GM19025 (cell line): ENCODE data around the gene TEX51.

Source experiments
- ATAC-seq: cut with Tn5 transposase; IDR thresholded peaks from one replicate; pipeline ENCODE4 v1.9.1; 2021; ENCODE audit warnings: mild to moderate bottlenecking, low read depth, moderate library complexity; ENCODE audit not compliant: unreplicated experiment

TEX51 gene

GRCh38 chr2:126890551-126891450 is 7.9 kb upstream of the TEX51 start:
- ATAC-seq, result no peak

- ATAC-seq, result no peak
Observed at GRCh38 chr2:126891681-126892500, 6.8 kb upstream of the TEX51 start.

GRCh38 chr2:126893153-126893552 is 5.5 kb upstream of the TEX51 start:
- no peak for ATAC-seq

GRCh38 chr2:126893606-126894005 is 5.1 kb upstream of the TEX51 start:
- ATAC-seq, result no peak

GRCh38 chr2:126894082-126894481 is 4.6 kb upstream of the TEX51 start:
- no peak for ATAC-seq

GRCh38 chr2:126894585-126895182 is 4.0 kb upstream of the TEX51 start:
- no peak for ATAC-seq

- no peak for ATAC-seq
Observed at GRCh38 chr2:126895336-126895735, 3.4 kb upstream of the TEX51 start.

GRCh38 chr2:126896471-126896870 is 2.2 kb upstream of the TEX51 start:
- ATAC-seq, result no peak

- ATAC-seq, result no peak
Observed at GRCh38 chr2:126899616-126900185, 1.0 kb downstream of the TEX51 start.

- no peak for ATAC-seq
Observed at GRCh38 chr2:126900646-126901319, 2.1 kb downstream of the TEX51 start.

GRCh38 chr2:126901459-126901858 is 2.8 kb downstream of the TEX51 start:
- no peak for ATAC-seq

- no peak for ATAC-seq
Observed at GRCh38 chr2:126902152-126902835, 3.6 kb downstream of the TEX51 start.

- no peak for ATAC-seq
Observed at GRCh38 chr2:126902859-126903258, 4.2 kb downstream of the TEX51 start.

GRCh38 chr2:126905991-126906390 is 7.3 kb downstream of the TEX51 start:
- no peak for ATAC-seq

GRCh38 chr2:126906781-126907180 is 8.1 kb downstream of the TEX51 start:
- no peak for ATAC-seq

- no peak for ATAC-seq
Observed at GRCh38 chr2:126907671-126908070, 9.0 kb downstream of the TEX51 start.

GRCh38 chr2:126908721-126909177 is 10.1 kb downstream of the TEX51 start:
- no peak for ATAC-seq

GRCh38 chr2:126909366-126909765 is 10.7 kb downstream of the TEX51 start:
- ATAC-seq, result no peak

GRCh38 chr2:126909781-126910180 is 11.1 kb downstream of the TEX51 start:
- ATAC-seq, result no peak

- no peak for ATAC-seq
Observed at GRCh38 chr2:126910637-126911036, 11.9 kb downstream of the TEX51 start.
